LoVo (cell line): ENCODE results near the gene TMEM187.

Experiments used
- DNase-seq: peaks from one replicate; pipeline ENCODE4 v3.0.0-alpha.2; 2016; ENCODE audit warnings: low spot score

Gene TMEM187

DNA sequence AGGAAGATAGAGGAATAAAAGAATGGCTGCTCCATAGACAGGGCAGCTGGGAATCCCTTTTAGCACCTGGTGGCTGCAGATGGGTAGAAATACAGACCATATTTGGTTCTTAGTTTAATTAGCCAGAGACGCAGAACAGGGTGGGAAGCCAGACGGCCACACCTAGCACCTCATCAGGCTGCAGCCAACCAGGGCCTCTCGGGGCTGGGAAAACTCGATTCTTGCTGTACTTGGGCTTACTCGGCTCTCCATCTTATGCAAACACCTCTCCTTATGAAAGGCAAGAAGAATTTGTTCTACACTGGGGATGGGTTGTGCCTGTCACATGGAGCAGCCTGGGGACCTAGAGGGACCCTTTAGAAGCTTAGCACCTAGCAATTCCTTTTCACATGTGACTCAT is 27.5 kb downstream of the TMEM187 start:
- no peak for DNase-seq

DNA sequence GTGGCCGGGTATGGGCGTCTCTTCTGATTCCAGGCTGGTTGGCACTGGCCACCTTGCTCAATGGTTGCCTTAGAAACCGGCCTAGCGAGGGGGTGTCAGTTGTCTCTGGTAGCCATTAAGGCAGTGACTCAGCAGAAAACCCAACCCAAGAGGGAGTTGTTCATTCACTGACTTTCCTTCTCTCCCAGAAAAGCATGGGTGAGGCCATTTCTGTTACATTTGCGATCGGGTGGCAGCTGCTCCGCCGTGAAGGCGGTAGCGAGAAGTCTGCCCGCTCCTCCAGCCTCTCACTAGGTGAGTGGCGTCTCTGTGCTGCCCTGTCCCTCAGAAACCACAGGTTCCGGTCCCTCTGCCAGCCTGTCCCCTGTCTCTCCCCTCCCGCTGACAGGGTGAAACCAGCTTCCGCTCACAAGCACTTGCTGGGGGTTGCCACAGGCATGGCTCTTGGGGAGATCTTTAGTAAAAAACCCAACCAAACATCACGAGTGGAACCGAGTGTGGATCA is 29.7 kb downstream of the TMEM187 start:
- DNase-seq: no peak

DNA sequence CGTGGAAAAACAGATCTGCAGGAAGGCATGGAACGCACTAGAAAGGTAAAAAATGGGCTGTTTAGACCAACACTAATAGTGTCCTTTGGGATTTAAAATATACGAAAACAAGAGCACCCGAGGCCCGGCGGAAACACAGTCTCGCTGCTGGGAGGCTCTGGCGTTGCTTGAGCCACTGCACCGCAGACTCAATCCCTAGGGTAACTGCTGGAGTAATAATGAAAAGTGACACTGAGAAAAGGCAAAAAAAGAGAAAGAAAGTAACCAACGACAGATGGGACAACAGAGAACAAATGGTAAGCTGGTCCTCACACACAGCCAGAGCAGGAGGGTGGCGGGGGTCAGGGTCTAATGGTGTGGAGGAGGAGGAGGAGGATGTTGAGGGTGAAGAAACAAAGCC is 31.8 kb downstream of the TMEM187 start:
- DNase-seq: no peak

DNA sequence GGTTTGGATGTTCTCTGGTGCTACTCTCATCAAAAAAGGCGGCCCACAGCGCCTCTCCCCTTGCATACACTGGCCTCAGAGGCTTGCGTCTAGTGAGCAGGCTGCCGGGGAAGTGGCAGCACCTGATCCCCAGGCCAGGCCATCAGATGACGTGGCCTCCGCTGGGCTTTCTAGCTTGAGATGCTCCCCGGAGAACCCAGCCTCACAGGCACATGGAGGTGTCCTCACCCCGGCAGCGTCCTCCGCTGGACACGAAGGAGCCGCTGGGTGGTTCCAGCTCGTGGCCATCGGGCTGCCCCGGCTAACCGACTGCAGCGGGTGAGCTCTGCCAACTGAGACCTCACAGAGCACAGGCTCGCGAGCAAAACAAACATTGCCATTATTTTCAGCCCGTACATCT is 34.4 kb downstream of the TMEM187 start:
- no peak for DNase-seq

DNA sequence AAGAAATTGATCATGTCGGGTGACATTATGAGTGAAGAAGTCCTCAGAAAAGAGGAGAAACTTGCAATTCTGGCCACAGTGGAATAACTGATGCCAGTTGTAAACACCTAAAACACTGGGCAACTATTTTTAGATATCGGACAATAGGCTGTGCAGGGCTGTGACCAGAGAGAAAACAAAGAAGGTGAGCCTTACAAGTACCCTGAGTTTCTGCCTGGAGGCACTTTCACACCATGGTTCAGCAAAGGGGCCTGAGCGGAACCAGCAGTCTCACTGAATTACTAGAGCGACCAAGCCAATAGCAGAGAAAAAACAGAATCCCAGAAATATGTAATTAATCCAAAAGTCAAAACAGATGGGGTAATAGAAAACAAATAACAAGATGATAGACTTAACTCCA is 36.0 kb downstream of the TMEM187 start:
- no peak for DNase-seq

DNA sequence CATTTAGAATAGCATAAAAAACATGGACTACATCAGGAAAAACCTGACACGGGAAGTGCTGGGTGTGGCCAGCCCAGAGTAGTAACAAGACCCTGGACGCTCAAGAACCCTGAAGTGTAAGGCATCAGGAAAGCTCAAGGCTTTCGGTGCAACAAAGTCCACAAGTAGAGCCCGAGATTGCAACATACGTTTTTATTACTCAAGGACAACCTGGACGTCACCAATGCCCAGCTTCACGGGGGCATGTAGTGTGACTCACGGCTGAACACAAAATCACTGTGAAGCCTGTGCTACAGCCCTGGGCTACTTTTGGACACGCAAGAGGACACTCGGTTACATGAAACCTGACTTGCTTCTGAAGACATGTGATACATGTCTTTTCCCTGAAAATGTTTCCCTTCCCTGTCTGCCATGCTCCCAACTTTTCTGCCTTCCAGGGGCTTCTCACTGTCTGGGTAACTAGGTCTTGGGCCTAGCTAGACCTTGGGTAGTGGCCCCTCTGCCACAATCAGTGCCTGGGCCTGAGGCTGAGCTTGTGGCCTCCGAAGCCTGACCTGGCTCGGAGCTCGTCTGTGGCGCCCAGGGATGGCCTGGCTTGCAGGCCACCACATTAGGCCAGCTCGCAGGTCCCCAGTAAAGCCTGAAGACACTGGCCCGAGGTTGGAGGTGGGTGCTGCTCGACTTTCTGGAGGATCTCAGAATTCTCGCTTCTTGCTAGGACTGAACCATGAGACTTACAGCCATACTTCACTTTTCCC is 38.0 kb downstream of the TMEM187 start:
- DNase-seq: no peak

DNA sequence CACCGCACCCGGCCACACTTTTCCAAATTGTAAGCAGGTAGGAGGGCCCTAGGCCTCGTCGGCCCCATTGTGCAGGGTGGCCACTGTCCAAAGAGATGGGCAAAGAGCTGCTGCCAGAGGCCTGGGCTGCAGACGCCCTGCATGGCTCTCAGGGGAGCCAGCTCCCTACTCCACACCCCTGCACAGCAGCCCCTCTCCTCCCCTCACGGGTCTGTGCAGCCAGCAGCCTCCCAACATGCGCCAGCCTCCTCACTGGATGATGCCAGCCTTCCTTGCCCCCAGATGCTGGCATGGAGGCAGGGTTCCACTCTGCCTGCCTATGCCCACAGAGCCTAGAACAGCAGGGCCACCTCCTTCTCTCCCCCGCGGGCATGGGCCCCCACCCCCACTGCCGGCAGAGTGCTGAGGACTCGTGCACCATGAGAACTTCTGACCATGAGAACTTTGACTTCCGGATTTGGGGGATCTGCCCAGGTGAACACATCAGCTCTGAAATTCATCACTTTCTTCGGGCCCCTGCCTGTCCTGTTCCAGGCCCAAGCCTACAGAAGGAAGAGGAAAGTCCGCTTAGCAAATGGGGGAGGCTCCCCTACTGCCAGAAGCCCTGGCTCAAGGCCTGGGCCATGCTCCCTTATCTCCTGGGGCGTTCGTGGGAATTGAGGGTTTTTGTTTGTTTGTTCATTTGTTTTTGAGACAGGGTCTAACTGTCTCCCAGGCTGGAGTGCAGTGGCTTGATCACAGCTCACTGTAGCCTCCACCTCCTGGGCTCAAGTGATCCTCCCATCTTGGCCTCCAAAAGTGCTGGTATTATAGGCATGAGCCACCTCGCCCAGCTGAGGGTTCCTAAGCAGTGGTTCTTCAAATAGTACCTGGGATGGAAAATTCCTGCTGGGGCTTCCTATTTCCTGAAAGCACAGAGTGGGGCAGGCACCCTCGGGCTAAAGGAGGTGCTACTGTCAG is 39.1 kb downstream of the TMEM187 start:
- DNase-seq: no peak

DNA sequence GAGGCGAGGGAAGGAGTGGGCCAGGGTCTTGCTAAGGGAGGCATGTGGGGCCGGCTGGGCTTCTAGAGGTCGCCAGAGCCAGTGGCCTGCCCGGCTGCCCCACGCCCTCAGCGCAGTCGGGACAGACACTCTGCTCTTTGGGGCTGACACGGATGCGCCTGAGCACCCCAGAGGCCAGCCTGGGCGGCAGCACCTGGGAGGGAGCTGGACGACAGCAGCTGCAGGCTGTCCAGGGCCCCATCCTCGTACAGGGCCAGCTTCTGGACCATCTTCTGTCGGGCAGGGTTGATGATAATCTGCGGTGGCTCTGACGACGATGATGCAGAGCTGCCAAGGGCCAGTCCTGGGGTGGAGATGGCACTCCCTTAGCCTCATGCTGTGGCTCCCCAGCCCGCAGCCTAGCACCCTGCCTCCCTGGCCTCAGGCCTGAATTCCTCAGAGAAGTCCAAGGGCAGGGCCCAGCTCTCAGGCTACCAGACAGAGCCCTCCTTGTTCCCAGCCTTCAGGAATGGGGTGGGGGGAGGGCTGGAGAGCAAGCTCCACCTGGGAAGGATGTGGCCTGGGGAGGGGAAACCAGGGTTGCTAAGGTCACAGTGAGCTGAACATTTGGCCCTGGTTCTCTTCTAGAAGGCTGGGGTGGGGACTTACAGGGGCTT is 39.9 kb downstream of the TMEM187 start:
- DNase-seq: no peak

DNA sequence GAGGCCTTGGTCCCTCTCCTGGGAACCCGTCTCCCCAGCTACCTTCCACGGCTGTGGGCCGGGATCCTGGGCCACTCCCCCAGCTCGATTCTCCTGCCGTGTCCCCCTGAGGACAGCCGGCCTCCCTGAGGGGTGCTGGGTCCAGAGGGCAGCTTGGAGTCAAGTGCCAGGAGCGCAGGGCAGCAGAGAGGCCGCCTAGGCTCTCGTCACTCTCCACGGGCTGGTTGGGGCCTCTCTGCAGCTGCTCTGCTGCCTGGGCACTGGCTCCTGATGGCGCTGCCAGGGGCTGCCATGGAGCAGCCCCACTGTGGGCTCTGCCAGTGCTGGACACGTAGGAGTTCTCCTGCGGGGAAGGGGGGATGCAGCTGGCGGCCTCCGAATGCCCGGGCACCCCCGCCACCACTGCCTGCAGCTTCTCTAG is 40.5 kb downstream of the TMEM187 start:
- DNase-seq: no peak

DNA sequence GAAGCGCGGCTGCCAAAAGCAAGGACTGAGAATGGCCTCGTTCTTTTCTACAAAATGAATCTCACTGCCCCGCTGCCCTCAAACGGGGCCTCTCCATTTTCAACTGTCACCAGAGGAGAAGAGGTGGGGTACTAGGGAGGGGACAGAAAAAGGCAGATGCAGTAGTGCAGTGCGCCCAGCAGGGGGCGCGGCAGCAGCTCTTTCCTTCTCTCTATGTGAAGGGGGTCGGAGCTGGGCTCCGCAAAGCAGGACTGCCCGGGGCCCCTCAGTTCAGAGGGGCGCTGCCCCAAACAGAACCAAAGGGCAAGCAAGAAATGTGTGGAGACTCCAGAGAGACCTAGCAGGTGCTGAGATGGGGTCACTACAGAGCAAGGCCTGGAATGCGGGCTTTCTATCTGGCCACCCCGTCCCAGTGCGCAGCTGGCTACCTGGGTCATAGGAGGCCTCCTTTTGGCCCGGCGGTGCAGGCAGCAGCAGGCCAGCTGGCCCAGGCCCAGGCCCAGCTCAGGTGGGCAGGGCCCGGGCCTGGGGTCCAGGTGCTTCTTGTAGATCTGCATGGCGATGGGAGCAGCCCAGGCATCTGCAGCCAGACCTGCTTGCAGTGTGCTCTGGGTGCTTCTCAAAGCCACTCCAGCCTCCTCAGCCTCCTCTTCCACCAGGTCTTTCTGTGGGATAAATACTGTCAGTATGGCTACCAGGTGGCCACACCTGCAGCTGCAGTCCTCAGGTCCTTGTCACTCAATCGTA is 41.2 kb downstream of the TMEM187 start:
- no peak for DNase-seq

DNA sequence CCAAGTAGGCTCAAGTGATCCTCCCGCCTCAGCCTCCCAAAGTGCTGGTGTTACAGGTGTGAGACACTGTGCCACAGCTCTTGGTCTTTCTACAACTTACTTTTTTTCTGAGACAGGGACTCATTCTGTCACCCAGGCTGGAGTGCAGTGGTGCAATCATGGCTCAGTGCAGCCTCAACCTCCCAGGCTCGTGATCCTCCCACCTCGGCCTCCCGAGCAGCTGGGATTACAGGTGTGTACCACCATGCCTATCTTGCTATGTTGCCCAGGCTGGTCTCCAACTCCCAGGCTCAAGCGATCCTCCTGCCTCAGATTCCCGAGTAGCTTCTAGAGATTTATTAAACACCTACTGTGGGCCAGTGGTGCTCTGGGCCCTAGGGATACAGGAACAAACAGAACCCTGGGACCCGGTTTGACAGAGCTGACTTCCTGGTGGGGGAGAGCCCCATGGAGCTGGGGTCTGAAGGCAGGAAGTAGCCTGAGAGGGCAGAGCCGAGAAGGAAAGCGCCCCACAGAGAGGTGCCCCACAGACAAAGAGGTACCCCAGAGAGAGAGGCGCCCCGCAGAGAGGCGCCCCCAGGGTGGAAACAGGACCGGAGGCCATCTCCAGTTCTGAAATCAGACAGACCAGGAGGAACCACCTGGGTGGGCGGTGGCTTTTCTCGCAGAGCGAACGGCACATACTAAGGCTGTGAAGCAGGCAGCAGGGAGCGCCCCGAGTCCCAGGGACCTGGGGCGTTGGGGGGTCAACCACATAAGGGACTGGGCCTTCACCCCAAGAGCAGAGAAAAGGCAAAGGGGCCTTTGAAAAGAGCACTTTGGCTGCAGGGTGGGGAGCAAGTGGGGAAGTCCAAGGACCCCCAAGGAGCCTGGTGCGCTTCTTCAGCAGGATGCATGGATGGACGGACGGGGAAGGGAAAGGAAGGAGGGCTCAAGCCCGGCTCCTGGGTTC is 42.2 kb downstream of the TMEM187 start:
- DNase-seq: no peak

DNA sequence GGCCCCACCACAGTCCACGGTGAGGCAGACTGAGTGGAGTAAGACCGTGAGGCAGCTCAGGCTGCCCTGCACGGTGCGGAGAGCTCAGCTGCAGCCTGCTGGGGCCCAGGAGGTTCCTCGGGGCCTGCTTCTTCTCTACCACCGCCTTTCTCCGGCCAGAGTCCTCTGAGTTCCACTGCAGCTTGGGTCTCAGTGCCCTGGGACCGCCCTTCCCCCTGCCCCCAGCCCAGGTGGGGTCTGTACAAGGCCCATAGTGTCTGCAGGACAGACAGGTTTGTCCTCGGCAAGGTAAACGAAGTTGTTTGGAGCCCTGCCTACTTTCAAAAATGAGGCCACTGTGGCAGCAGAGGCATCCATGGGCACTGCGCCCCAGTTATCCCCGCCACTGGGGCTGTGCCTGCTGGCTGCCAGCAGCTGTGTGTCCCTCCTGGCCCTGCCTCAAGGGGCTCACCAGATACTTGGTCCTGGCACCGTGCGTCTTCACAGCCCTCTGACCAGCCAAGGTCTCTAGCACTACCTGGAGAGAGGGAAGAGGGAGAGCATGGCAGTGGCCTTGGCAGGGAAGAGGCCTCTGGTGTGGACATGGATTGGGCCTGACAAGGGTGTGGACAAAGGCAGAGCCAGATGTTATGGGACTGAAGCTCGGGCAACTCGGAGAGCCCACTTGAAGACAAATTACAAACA is 43.2 kb downstream of the TMEM187 start:
- DNase-seq: no peak

DNA sequence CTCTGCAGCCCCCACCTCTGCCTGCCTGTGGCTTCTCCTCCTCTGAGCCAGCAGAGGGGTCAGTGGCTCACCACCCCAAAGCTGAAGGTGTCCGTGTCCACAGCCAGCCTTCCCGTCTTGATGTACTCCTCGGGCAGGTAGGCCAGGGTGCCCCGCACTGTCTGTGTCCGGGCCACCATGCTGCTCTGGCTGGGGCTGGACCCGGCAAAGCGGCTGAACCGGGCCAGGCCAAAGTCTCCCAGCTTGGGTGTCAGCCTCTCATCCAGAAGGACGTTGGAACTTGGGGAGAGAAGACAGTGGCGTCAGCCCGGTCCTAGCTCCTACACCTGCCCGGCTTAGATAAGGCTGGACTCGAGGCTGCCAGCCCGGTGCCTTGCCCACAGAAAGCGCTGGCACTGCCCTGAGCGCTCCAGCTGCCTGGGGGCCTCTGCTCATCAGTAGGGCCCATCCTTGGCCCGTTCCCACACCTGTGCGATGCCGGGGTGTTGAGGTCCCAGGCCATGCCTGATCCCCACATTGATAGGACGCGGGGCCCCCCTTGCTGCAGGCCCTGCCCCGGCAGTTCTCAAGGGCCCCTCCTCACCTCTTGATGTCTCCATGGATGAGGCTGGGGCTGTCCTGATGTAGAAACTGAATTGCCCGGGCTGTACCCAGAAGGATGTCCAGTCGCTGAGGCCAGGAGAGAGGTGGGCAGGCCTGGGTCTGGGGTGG is 44.0 kb downstream of the TMEM187 start:
- no peak for DNase-seq

DNA sequence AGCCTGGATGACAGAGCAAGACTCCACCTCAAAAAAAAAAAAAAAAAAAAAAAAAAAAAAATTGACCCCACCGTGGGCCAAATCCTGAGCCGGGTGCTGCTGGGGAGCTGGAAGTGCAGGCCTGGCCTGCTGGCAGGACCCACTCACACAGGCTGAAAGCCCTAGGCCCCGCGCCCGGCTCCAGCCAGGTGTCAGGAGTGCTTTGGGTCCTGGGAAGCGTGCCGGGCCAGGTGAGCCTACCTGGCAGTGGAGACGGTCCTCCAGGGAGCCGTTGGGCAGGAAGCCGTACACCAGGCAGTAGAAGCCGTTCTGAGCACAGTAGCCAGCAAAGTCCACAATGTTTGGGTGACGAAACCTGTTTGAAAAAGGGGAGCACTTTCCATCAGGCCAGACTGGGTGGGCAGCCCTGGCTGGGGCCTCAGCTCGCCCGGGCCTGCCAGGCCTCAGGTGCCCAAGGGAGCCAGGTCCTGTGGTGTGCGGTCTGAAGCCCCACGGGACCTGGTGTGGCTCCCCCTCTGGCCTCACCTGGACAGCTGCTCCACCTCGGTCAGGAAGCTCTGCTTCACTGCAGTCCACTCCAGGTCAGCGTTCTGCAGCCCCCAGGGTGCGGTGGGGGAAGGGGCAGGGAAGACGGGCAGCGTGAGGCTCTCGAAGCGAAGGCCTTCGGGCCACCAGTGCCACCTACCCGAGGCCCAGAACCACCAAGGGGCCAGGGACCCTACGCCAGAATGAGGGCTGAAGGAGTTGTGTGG is 45.4 kb downstream of the TMEM187 start:
- no peak for DNase-seq

DNA sequence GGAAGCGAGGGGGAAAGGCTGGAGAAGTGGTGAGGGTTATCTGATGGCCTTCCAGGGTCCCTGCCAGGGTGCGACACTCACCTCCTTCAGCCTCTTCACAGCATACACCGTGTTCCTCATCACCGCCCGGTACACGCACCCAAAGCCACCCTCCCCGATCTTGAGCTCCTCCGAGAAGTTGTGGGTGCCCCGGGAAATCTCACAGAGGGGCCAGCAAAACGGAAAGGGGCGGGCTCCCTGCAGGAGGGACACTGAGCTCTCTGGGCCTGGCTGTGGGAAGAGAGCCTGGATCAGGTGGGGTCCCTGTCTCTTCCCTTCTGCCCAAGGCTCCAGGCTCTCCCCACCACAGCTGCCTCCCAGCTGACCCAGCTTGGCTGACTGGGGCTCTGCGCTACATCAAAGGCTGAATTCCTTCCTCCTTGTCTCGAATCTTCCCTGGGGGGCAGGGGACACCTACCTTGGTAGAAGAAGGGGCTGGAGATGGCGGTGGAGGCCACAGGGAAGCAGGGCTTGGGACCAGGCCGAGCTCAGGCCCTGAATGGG is 46.0 kb downstream of the TMEM187 start:
- DNase-seq: no peak

DNA sequence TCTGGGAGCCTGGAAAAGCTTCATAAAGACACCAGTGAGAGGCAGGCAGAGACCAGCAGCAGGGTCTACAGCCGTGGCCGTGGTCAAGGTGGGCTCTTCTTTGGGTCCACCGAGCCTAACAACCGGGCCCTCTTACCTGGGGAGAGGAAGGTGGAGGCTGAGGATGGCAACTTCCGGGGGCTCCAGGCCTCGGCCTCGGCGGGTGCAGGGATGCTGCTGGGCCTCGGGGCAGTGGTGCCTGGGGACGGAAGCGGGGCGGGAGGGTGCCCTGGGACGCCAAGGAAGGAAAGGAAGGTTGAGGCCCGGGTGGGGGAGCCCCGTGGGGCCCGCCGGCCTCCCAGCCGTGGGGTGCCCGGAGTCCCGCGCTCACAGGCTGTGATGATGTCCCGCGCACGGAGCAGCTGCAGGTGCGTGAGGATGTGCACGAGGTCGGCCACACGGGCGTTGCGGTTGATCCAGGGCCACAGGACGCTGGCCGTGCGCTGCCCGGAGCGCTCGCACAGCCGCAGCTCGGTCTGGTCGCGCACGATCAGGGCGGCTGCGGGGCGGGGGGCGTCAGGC is 46.6 kb downstream of the TMEM187 start:
- DNase-seq: no peak

DNA sequence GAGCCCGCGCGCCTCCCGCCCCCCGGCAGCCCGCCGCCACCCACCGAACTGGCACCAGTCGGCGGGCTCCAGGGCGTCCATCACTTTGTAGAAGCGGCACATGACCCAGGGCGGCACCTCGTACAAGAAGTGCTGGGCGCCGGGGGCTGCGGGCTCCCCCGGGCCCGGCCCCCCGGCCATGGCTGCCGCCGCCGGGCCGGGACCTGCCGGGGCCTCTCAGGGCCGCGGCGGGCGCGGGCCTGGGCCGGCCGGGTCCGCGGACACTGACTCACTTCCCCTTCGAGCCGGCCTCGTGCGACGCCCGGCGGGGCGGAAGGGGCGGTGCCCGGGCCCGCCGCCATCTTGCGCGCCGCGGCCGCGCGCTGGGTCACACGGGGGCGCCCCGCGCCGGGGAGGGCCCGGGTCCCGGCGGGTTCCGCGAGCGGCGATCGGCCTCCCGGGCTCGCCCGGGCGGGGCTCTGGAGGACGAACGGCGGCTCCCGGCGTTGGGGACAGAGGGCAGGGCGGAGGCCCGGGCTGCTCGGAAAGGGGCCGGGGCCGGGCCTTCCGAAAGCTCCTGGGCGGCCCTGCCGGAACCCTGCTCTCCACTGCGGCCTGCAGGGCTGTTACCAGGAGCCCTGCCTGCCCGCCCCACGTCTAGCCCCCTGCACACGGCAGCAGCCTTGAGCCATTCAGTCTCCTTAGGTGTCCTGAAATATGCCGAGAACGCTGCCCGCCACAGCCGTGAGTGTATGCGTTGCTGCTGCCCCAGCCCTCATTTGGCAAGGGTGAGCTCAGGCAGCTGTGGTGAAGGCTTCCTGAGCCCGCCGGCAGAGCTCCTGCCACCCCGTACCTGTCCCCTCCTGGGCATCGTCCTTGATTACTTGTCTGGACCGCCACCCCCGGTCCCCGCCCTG is 47.3 kb downstream of the TMEM187 start, which contains the start of gene IRAK1:
Gene IRAK1, minus strand, starts transcription at position 270 of the 896 bp plus-strand sequence. Its CDS starts 90 bp downstream, at position 180.
- peak; percentile 53 for DNase-seq
